Astrocyte (in vitro differentiated cells and primary cell): ENCODE measurements around the gene ZNF212.

Experiments
- EZH2 ChIP-seq: IDR thresholded peaks from 2 replicates; pipeline ENCODE4 v1.6.1; 2012; ENCODE audit warnings: mild to moderate bottlenecking, low read length, inconsistent platforms; ENCODE audit not compliant: insufficient read depth
- TF ChIP-seq, protein P1 (sequence below): IDR thresholded peaks from 2 replicates; pipeline ENCODE4 v1.5.1; 2011; ENCODE audit warnings: low read depth, mild to moderate bottlenecking, inconsistent platforms, low read length, moderate library complexity; ENCODE audit not compliant: insufficient read depth

DNA sequence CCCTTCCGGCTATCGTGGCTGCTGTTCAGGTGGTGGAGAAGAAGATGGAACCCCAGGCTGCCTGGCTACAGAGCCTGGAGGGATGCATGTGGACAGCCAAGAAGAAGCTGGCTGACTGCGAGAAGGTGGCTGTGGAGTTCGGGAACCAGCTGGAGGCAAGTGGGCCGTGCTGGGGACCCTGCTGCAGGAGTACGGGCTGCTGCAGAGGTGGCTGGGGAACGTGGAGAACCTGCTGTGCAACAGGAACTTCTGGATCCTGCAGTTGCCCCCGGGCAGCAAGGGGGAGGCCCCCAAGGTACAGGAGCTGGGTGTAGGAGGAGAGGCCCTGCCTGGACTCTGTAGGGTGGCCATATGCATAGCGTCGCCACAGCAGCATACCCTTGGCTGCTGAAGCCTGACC lies 48.2 kb downstream of the ZNF212 start:
- TF ChIP-seq, protein P1, sequence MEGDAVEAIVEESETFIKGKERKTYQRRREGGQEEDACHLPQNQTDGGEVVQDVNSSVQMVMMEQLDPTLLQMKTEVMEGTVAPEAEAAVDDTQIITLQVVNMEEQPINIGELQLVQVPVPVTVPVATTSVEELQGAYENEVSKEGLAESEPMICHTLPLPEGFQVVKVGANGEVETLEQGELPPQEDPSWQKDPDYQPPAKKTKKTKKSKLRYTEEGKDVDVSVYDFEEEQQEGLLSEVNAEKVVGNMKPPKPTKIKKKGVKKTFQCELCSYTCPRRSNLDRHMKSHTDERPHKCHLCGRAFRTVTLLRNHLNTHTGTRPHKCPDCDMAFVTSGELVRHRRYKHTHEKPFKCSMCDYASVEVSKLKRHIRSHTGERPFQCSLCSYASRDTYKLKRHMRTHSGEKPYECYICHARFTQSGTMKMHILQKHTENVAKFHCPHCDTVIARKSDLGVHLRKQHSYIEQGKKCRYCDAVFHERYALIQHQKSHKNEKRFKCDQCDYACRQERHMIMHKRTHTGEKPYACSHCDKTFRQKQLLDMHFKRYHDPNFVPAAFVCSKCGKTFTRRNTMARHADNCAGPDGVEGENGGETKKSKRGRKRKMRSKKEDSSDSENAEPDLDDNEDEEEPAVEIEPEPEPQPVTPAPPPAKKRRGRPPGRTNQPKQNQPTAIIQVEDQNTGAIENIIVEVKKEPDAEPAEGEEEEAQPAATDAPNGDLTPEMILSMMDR = no peak
- no peak for TF ChIP-seq EZH2
